Tibial nerve (tissue), 4 donors: ENCODE data around the gene MYO9B.

ENCODE experiments used
- EP300 ChIP-seq, 2 donors: sonication (generic); formaldehyde crosslinking; IDR thresholded peaks; one replicate each; pipeline ENCODE4 v1.6.1; 2017; ENCODE audit warnings: antibody characterized with exemption in 2 of 2, mild to moderate bottlenecking in 1 of 2
- TF ChIP-seq, protein P1 (sequence below), 5 experiments: fragments of 200-600 bp in 3 of 5; fragments of 450-650 bp in 2 of 5; sonication (generic) in 3 of 5; IDR thresholded peaks; one replicate each; pipeline ENCODE4 v1.5.1; 2016 to 2019; ENCODE audit warnings: antibody characterized with exemption in 5 of 5, mild to moderate bottlenecking in 3 of 5, moderate library complexity in 2 of 5

DNA sequence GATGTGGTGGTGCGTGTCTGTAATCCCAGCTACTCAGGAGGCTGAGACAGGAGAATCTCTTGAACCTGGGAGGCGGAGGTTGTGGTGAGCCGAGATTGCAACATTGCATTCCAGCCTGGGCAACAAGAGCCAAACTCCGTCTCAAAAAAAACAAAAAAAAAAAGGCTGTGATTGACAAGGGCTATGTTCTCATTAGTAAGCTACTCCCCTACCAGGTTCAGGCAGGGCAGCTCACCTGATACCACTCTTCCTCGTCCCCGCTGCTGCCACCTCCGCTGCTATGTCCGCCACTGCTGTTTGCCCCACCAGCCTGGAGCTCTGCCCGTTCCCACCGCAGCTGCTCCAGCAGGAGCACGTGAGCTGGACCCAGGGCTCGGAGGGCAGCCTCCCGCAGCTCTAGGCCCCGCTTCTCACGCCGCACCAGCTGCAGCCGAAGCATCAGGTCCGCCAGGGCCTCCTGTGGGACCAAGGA lies 179.6 kb downstream of the MYO9B start:
- no peak for TF ChIP-seq EP300 (IDR thresholded peaks at IDR 0.05)
- TF ChIP-seq, protein P1, sequence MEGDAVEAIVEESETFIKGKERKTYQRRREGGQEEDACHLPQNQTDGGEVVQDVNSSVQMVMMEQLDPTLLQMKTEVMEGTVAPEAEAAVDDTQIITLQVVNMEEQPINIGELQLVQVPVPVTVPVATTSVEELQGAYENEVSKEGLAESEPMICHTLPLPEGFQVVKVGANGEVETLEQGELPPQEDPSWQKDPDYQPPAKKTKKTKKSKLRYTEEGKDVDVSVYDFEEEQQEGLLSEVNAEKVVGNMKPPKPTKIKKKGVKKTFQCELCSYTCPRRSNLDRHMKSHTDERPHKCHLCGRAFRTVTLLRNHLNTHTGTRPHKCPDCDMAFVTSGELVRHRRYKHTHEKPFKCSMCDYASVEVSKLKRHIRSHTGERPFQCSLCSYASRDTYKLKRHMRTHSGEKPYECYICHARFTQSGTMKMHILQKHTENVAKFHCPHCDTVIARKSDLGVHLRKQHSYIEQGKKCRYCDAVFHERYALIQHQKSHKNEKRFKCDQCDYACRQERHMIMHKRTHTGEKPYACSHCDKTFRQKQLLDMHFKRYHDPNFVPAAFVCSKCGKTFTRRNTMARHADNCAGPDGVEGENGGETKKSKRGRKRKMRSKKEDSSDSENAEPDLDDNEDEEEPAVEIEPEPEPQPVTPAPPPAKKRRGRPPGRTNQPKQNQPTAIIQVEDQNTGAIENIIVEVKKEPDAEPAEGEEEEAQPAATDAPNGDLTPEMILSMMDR (IDR thresholded peaks at IDR 0.05): no peak
